Activated T-cell treated with anti-CD3 and anti-CD28 coated beads, Interleukin-2, amount 50 U/mL, for 72 hours (primary cell): ENCODE measurements around the gene NAT8. TPM values are rescaled to one million over a fixed set of nuclear protein-coding genes. Genes with fewer than 3 reads are reported as not detected.

ENCODE experiments used
- total RNA-seq, 2 donors: library from RNA; stranded (reverse); gene quantifications; one replicate each; pipeline ENCODE4 v1.2.3, GENCODE V29; 2022

The NAT8 gene
- total RNA-seq, 2 donors from 2014 or later: not detected

Other genes with a start within 250 kb of the NAT8 start
- 10 to 100 TPM; 30.1 to 30.3 TPM for gene TPRKB, start 94.9 kb upstream of the NAT8 start, total RNA-seq
- 10 to 100 TPM; 35.1 to 35.8 TPM for gene DUSP11, start 137.7 kb upstream of the NAT8 start, total RNA-seq
- not detected for gene C2orf78, start 141.8 kb upstream of the NAT8 start, total RNA-seq
- gene STAMBP, start 186.5 kb upstream of the NAT8 start, total RNA-seq: 100 to 1,000 TPM; 101 to 107 TPM